H1 (cell line): ENCODE data around the gene MICU2. TPM values are rescaled to one million over a fixed set of nuclear protein-coding genes. Genes with fewer than 3 reads are reported as not detected.

ENCODE experiments used
- NANOG ChIP-seq: IDR thresholded peaks from 2 replicates; pipeline ENCODE4 v1.6.1; 2011; ENCODE audit warnings: low read length, low read depth, mild to moderate bottlenecking, inconsistent platforms; ENCODE audit not compliant: insufficient read depth, poor library complexity, severe bottlenecking
- RAD21 ChIP-seq, 2 experiments: IDR thresholded peaks in 1 of 2; conservative IDR thresholded peaks in 1 of 2; 2 replicates each; pipeline ENCODE4 v1.6.1; 2011; ENCODE audit warnings: low read depth in 2 of 2, low read length in 2 of 2, improper control_type of control experiment in 1 of 2, inconsistent platforms in 1 of 2, mild to moderate bottlenecking in 1 of 2, moderate library complexity in 1 of 2
- RNF2 ChIP-seq: fragments of 200-900, 300-1000 bp; sonication (generic); IDR thresholded peaks from 2 replicates; pipeline ENCODE4 v1.7.1; 2016; ENCODE audit warnings: borderline replicate concordance, low read depth, mild to moderate bottlenecking, antibody characterized with exemption, low read length; ENCODE audit not compliant: poor library complexity, severe bottlenecking; ENCODE audit errors: missing control alignments
- polyA plus RNA-seq, 7 experiments: library from polyadenylated mRNA; depleted of rRNA in 3 of 7; stranded (reverse) in 5 of 7; unstranded in 2 of 7; fragments of >200 nt in 5 of 7; fragments of 200-250 nt in 2 of 7; gene quantifications; 1 replicate in 5 of 7; 2 replicates in 1 of 7; 4 replicates in 1 of 7; pipeline versions ENCODE4 v1.2.1 to v1.2.3, GENCODE V29; 2011 to 2013; ENCODE audit warnings: missing spikeins in 2 of 7, mixed read lengths in 2 of 7
- total RNA-seq: library from RNA; stranded (reverse); fragmentation: NEBNext Ultra II Directional; extraction: Animal tissue kit (Norgen Biotek cat#: 25700); gene quantifications from 2 replicates; pipeline ENCODE4 v1.2.1, GENCODE V29; 2021

Gene MICU2
- total and polyA plus RNA-seq, 2 of the 8 experiments (the other 6 are each of a cell fraction or from before 2014, with no cell fraction given) = 34.6 to 36.5 TPM

DNA sequence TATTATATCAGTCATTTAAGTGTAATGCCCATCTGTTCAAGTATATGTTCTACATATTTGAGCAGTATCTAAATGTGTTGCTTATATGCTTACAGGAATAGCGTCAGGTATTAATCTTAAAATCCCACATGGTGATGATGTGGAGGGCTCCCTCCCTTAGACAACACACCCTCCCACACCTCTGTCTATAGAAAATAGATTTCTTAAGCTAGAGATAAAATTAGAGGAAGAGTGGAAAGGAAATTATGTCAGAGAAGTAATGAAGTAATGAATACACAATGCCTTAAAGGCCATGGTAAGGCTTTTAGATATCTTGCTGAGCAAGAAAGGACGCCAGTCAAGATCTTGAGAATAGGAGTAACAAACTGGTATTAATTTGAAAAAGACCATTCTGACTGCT lies 157.3 kb downstream of the MICU2 start (continued):
- TF ChIP-seq RNF2 (no peak), RAD21 (IDR thresholded peaks at IDR 0.05 in 1 of 2, conservative IDR thresholded peaks at IDR 0.05 in 1 of 2; ENCODE audit: low read depth in 2 of 2, low read length in 2 of 2) (no peak), NANOG (no peak)
